Retina (tissue), 1 donor: ENCODE results near the gene TMA16.
"Not testable (repeated sequence)": the region's sequence is repeated elsewhere in the genome, so short reads cannot be mapped to it uniquely, and the experiment has no call there.

Experiments
- DNase-seq: peaks from one replicate; pipeline ENCODE4 v3.0.0-alpha.2; 2016

The TMA16 gene

GRCh38 chr4:163523791-163524365 lies 29.4 kb downstream of the TMA16 start:
- no peak for DNase-seq

GRCh38 chr4:163525982-163526381 lies 31.5 kb downstream of the TMA16 start:
- DNase-seq: no peak

- no peak for DNase-seq
Observed at GRCh38 chr4:163527172-163527571, 32.7 kb downstream of the TMA16 start.

- DNase-seq: no peak
Observed at GRCh38 chr4:163528653-163529052, 34.2 kb downstream of the TMA16 start.

- no peak for DNase-seq
Observed at GRCh38 chr4:163534056-163534455, 39.6 kb downstream of the TMA16 start.

GRCh38 chr4:163535657-163536056 lies 41.2 kb downstream of the TMA16 start:
- DNase-seq: no peak

- DNase-seq: no peak
Observed at GRCh38 chr4:163536091-163536490, 41.6 kb downstream of the TMA16 start.

GRCh38 chr4:163537114-163537513 lies 42.6 kb downstream of the TMA16 start:
- no peak for DNase-seq

- not testable (repeated sequence) for DNase-seq
Observed at GRCh38 chr4:163538820-163539219, 44.3 kb downstream of the TMA16 start.

- no peak for DNase-seq
Observed at GRCh38 chr4:163540448-163540847, 46.0 kb downstream of the TMA16 start.

- no peak for DNase-seq
Observed at GRCh38 chr4:163540977-163541376, 46.5 kb downstream of the TMA16 start.

GRCh38 chr4:163542275-163542674 lies 47.8 kb downstream of the TMA16 start:
- no peak for DNase-seq

GRCh38 chr4:163544407-163545038 lies 50.0 kb downstream of the TMA16 start:
- DNase-seq: peak; percentile 75

GRCh38 chr4:163548481-163549243 lies 54.2 kb downstream of the TMA16 start:
- peak; percentile 62 for DNase-seq

- no peak for DNase-seq
Observed at GRCh38 chr4:163550869-163551267, 56.4 kb downstream of the TMA16 start.

- no peak for DNase-seq
Observed at GRCh38 chr4:163553146-163553545, 58.7 kb downstream of the TMA16 start.

- DNase-seq: no peak
Observed at GRCh38 chr4:163554870-163555465, 60.5 kb downstream of the TMA16 start.

- DNase-seq: no peak
Observed at GRCh38 chr4:163556177-163556576, 61.7 kb downstream of the TMA16 start.

GRCh38 chr4:163556650-163557391 lies 62.3 kb downstream of the TMA16 start:
- no peak for DNase-seq

GRCh38 chr4:163558539-163559044 lies 64.1 kb downstream of the TMA16 start:
- DNase-seq: no peak

GRCh38 chr4:163562496-163562895 lies 68.0 kb downstream of the TMA16 start:
- DNase-seq: no peak

- DNase-seq: no peak
Observed at GRCh38 chr4:163563592-163563991, 69.1 kb downstream of the TMA16 start.

GRCh38 chr4:163564221-163564720 lies 69.8 kb downstream of the TMA16 start:
- no peak for DNase-seq
